HG02981 (cell line): ENCODE data around the gene IFNA14.
"Not testable (repeated sequence)": the region's sequence is repeated elsewhere in the genome, so short reads cannot be mapped to it uniquely, and the experiment has no call there.

Source experiments
- ATAC-seq: cut with Tn5 transposase; IDR thresholded peaks from one replicate; pipeline ENCODE4 v1.9.1; 2021; ENCODE audit warnings: mild to moderate bottlenecking, moderate library complexity; ENCODE audit not compliant: unreplicated experiment

Gene IFNA14

DNA sequence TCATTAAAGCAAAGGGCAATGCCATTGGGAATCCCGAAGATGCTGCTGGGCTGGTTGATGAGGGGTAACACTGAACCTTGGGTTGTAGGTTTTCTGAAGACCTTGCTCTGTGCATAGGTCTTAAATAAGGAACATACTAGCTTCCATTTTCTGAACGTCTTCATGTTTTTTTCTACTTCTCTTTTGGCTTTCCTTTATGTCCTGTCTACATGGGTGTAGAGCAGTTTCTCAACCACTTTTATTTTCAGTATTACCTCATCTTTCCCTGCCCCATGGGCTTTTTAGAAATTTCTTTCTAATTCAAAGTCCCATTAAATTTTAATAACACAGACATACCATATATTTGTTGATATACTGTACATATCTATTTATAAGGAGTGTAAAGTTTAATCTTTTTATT, at the start of gene IFNA14:
Gene IFNA14, minus strand, starts transcription at position 95 of the 400 bp plus-strand sequence. Its CDS starts 70 bp downstream, at position 25.
- no peak for ATAC-seq

DNA sequence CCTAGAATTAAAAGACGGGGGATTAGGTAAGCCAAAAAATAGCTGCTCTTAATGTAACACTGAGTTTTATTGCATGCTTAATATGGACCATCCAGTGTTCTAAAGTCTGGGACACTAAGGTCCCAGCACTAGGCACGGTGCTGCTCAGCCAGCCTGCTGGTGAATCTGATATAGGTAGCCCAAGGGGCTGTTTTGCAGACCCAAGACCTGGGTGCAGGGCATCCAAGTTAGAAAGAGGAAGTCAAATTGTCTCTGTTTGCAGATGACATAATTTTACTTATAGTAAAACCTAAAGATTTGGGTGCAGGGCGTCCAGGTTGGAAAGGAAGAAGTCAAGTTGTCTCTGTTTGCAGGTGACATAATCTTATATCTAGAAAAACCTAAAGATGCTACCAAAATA, 47.5 kb upstream of the IFNA14 start:
- no peak for ATAC-seq

DNA sequence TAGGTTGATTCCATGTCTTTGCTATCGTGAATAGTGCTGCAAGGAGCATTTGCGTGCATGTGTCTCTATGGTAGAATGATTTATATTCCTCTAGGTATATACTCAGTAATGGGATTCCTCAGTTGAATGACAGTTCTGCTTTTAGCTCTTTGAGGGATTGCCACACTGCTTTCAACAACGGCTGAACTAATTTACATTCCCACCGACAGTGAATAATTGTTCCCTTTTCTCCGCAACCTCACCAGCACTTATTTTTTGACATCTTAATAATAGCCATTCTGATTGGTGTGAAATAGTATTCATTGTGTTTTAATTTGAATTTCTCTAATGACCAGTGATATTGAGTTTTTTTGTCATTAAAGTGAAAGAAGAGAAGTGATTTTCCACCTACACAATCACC, 46.9 kb upstream of the IFNA14 start:
- no peak for ATAC-seq

DNA sequence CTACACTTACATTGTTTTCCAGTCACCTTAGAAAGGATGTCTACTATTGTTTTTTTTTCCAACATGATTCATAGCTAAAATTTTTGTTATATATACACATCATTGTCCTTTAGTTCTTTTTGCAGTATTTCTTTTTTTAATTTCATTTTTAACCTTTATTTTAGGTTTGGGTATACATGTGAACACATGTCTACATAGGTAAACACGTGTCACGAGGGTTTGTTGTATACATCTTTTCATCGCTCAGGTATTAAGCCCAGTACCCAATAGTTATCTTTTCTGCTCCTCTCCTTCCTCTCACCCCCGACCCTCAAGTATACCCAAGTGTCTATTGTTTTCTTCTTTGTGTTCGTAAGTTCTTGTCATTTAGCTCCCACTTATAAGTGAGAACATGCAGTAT, 46.3 kb upstream of the IFNA14 start:
- ATAC-seq: no peak

DNA sequence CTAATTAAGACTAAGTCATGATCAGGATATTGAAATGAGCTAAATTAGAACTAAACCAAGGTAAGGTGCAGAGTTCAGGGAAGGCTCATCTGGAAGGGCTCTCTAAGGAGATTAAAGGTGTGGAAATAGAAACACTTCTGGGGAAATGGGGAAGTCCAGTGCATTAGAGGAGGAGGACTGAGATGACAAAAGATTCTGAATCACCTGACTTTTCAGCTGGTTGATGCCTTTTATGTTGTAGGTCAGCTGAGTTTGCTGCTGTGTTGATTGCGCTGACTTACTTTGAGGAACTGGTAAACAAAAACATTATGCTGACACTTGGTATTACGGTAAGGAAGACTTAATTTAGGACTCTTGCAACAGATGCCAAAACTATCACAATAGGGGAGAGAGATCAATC, 41.5 kb upstream of the IFNA14 start:
- no peak for ATAC-seq

DNA sequence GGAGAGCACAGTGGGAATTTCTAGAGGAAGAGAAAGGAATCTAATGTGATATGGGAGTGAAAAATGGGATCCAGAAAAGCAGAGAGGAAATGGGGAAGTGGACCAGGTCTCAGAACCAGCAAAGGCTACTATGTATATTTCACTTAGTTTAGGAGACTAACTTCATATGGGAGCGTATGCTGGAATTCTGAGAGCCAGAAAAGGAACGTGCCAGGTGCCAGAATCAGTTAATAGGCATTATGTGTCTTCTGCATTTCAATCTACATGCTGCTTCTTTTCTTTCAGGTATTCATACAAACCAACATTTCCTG, 28.5 kb upstream of the IFNA14 start:
- ATAC-seq: no peak

DNA sequence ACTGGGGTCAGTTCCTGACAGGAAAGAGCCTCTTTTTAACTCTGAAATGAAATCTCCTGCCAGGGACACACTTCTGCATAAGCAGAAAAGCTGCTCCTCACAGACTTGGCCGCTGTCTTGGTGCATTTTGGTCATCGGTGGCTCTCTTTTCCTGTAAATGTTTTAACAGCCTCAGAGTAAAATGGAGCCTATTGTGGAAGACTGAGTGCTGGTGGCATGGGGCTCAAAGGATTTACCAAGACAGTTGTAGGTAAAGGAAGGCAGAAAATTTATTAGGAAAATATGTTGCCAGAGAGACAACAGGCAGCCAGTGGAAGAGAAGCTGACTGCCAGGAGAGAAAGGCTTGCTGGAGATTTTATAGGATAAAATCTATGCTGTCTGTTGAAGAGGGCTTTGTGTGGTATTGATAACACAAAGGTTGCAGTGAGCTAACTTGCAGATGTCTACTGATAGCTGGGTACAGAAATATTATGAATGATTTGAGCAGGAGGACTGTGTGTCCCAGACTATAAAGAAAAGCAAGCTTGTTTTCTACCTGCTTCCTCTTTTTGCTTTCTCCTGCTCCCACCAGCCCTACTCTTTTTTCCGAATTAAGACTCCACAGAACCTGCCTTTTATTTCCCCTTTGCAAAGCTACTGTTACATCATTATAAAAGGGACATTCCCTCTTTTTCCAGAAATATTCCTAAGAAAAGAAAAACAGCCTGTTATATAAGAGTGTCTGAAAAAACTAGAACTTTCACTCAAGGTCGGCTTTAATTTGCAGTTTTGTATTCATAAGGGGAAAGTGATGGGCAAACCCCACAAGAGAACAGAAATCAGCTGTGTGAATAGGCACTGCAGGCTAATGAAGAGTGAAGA, 27.9 kb upstream of the IFNA14 start:
- peak; percentile 37 for ATAC-seq

DNA sequence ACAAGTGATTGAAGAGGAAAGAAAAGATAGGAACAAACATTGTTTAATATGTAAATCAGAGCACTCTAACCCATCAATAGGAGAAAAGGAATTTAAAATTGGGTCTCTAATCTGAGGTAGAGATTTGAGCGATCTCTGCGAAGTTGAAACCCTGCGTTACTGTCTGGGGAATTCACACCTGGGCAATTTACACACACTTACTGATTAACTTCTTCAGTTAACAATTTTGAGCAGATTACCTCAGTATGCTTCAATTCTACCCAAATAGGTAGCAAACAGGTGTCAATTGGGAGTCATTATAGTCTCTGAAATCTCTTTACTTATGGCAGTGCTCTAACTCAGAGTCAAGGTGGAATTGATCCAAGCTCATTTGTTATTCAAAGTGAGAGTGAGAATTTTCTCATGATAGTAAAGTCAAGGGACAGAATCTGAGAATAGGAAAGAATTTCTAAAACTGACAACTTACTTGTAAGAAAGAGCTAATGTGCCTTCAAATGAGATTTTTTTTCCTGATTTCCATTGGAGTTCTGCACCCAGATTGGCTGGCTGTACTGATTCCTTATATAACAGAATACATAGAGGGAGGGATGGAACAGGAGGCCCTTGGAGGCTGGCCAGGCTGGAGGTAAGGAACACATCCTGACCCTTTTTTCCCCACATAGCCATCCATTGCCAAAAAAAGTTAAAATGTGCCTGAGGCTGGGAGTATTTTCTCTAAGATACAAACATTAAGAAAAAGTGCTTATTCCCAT, 27.1 kb upstream of the IFNA14 start:
- peak; percentile 45 for ATAC-seq

DNA sequence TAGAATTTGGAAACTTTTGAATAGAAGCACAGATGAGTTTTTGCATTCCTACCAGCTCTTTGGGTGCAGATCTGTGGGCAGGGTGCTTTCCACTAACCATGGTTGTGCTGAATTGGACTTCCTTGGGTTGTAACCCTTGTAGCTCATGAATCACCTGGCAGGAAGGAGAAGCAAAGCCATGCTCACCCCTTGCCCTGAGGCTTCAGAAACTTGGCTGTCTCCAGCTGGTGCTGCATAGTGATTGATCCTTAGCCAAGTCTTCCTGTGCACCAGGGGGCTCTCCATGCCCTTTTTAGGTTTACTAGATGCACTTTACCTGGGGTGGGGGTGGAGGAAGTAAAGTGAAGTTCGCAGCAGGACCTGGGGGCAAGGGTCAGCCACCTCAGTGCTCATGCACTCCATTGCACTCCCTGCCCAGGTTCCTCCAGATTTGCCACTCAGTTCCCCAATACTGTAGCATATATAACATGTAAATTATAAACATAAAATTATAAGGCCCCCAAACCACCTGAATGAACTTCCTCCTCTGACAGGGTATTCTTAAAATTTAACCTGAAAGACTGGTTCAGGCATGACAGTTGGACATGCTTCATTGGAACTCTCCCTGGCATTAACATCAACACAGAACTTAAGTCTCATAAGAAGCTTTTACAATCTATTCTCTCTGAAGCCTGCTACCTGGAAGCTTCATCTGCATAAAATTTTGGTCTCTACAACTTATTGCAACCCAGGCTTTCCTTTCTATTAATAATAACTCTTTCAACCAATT, 25.8 kb upstream of the IFNA14 start:
- ATAC-seq: no peak

DNA sequence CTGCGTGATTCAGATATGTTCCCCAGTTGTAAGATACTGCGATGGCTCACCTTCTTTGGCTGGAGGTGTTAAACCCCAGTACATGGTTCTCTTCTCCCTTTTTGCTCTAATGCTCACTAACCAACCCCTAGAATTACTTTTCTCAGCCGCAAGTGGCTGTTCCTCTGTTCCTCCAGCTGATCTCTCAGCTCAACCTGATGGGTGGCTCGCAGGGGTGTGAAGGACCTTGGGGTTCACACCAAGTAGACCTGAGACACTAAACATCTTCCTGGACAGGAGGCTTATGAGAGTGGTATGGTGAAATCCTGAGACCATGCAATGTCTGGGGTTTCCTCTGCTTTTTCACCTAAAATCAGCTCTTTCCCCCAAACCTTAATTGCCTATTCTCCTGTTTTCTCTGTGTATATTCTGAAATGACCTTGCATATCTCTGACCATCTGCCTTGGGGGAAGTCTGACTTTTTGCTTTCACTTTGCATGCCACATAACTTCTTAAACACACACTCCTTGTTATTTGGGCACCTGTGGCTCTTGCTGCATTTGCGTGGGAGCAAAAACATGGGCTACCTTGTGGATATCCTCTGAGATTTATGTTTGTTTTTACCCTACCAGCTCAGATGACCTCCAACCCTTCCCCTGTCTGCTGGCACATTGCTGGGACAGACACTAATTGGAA, 15.9 kb upstream of the IFNA14 start:
- ATAC-seq: no peak

DNA sequence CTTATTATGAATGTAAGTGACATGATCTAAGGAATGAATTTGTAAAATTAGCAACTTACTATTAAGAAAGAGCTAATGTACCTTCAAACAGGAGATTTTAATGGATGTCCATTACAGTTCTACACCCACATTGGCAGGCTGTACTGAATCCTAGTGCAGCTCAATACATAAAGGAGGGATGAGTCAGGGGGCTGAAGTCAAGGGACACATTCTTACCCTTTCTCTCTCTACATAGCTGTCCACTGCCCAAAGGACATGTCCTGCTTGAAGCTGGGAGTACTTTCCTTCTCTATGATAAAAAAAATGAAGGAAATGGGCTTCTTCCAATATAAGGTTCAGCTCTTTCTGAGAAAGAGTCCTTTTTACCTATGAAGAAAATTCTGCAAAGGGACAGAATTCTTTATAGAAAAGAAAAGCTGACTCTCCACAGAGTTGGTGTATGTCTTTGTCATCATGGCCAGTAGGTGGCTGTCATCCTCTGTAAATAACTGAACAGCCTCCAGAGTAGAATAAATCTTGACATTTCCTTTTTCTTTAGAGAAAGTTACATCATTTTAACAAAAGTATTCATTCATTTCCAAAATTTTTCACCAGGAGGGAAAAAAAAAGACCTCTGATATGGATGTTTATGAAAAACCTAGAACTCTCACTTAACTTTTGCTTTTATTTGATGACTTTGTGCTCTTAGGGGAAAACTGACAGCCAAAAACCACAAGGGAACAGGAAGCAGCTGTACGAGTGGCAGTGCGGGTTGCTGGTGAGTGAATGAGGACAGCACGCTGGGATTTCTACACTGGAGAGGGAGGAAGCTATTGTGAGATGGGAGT, 13.1 kb upstream of the IFNA14 start:
- peak; percentile 82 for ATAC-seq

DNA sequence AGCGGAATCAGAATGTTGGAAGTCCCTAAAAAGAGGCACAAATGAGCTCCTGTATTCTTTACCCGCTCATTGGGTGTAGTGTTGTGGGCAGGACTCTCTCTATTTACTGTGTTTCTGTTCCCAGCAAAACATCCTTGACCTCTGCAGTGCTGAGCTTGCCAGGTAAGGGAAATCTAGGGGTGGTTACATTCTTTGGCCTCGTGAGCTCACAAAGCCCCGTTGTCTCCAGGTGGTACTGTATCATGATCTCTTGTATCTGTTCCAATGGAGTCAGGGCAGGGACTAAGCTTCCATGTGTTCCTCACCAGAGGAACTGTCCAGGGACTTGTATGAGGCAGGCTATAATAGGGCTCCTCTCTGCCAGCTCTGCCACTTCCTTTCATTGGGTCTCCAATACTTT, 11.8 kb upstream of the IFNA14 start:
- no peak for ATAC-seq

DNA sequence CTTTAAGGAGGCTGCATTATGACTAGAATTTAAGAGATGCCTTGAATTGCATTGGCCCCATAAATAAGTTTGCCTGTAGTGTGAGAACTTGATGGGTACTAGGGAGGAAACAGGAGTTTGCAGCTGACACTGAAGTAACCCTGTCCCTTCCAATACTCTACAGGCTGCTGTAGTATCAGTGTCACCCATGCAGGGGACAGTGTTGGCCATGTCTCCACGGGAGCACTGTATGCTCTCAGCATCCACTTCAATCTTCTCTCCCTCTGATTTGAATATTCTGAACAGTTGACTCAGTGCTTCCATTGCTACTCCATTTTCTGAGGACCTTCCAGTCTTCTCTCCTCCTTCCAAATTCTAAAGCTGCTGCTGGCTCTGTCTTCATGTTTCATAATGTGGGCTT, 11.4 kb upstream of the IFNA14 start:
- ATAC-seq: no peak

DNA sequence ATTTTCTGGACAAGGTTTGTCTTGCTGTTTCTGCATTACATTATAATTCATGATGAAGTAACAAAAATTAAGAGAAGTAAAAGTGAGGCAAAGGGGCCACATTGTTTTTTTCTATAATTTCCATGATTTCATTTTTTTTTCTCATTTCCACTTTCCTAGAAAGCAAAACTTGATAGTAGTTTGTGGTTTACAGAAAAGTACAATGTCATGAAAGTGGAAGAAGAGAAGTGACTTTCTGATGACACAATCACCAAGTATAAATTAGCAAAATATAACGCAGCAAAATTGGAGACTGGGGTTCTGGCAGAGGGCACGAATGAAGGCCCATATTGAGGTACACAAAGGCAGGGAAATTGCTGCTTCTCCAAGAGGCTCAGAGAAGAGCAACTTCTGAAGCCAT, 5.0 kb upstream of the IFNA14 start:
- ATAC-seq: no peak

DNA sequence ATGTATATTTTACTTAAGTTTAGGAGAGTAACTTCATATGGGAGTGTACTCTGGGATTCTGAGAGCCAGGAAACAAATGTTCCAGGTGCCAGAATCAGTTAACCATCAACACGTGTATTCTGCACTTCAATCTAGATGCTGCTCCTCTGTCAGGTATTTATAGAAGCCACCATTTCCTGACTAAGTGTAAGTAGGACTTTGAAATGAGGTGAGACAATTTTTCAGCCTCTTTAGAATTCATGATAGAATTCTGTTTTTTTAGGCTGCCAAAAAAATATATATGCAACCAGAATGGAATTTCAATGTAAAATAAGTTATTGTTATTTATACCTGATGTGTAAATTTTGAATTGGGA, 3.5 kb downstream of the IFNA14 start:
- not testable (repeated sequence) for ATAC-seq

DNA sequence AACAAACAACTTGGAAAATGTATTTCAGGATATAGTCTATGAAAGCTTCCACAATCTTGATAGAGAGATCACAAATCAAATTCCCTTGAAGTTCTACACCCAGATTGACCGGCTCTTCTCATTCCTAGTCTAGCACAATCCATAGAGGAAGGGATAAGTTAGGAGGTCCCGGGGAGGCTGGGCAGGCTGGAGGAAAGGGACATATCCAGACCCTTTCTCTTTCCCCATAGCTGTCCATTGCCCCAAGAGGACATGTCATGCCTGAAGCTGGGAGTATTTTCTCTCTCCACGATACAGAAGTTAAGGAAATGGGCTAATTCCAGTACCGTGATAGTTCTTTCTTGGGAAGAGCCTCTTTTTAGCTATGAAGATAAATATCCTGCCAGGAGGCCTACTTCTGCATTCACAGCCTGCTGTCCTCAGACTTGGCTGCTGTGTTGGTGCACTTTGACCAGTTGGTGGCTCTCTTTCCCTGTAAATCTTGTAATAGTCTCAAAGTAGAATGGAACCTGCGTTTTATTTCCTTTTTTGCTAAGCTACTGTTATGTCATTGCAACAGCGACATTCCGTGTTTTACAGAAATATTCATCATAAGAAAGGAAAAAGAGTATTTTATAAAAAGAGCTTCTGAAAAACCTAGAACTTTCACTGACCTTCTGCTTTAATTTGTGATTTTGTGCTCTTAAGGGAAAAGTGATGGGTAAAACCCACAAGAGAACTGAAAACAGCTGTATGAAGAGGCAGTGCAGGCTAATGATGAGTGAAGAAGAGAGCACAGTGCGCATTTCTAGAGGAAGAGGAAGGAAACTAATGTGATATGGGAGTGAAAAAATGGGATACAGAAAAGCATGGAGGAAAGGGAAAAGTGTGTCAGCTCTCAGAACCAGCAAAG, 4.1 kb downstream of the IFNA14 start:
- peak; percentile 80 for ATAC-seq

DNA sequence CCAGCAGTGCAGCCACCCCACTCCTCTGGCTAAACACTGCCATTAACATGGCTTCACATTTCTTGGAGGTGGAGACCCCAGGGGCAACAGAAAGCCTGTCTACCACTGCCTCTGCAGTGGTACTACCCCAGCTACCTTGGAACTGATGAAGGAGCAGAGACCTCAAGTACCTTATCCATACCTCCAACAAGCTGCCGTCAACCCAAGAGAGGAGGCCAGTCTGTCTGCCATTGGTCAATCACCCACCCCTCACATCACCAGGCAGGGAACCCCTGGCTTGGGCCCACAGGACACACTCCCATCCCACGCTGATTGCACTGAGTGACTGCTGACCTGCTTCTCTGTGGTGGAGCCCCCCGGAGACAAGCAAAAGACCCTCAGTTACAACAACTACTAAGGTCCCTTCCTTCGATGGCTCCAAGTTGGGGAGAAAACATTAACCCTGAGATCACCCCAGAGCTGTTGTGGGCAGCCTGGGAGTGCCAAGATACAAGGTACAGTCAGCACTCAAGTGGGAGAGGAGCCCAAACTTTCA, 5.6 kb downstream of the IFNA14 start:
- ATAC-seq: no peak

DNA sequence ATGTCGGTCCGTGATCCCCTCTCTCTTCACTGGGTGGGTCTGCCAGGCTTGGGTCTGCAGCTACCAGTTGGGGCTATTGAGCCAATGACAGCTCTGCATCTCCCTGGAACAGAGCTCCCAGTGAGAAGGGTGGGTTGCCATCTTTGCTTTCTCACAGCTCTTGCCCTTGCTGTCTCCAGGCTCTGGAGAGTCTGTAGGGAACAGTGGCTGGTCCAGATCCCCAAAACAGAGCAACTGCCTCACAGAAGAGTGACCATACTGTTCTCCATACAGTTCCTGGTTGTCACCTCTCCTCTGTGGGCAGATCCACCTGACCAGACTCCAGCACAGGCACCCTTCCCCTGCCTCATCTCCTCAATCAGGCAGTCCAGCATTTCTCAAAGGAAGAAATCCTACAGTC, 6.5 kb downstream of the IFNA14 start:
- no peak for ATAC-seq

DNA sequence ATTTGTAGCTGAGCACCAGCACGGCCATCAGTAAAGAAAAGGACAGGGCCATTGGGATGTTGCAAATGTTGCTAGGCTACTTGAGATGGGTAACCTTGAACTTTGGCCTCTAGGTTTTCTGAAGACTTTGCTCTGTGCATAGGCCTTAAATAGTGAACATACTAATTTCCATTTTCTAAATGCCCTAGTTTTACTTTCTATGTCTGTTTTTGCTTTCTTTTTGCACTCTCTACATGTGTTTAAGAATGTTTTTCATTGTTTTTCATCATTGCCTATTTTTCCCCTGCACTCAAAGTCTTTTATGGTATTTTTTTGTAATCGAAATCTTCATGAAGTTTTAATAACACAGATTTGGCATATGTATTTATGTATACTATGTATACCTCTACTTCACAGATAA, 11.7 kb downstream of the IFNA14 start, which contains the start of gene IFNA17:
Gene IFNA17, minus strand, starts transcription at position 101 of the 400 bp plus-strand sequence. Its CDS starts 49 bp downstream, at position 52.
- ATAC-seq: no peak
